GM18526 (cell line): Measurements from ENCODE around the gene CALY.

Experiments
- POLR2A ChIP-seq: IDR thresholded peaks from 3 replicates; pipeline ENCODE4 v1.6.1; 2011; ENCODE audit not compliant: insufficient read length; ENCODE audit errors: extremely low read depth

CALY gene

GRCh38 chr10:133372507-133372906 is 35.8 kb upstream of the CALY start:
- TF ChIP-seq POLR2A: no peak

GRCh38 chr10:133370030-133370786 is 33.5 kb upstream of the CALY start:
- no peak for TF ChIP-seq POLR2A

GRCh38 chr10:133368153-133368552 is 31.5 kb upstream of the CALY start:
- no peak for TF ChIP-seq POLR2A

- TF ChIP-seq POLR2A: no peak
Measured at GRCh38 chr10:133366751-133367150, 30.1 kb upstream of the CALY start.

- no peak for TF ChIP-seq POLR2A
Measured at GRCh38 chr10:133366130-133366478, 29.4 kb upstream of the CALY start.

GRCh38 chr10:133365461-133366129 is 28.9 kb upstream of the CALY start:
- no peak for TF ChIP-seq POLR2A

GRCh38 chr10:133364645-133365431 is 28.1 kb upstream of the CALY start:
- no peak for TF ChIP-seq POLR2A

GRCh38 chr10:133362846-133363245 is 26.1 kb upstream of the CALY start:
- TF ChIP-seq POLR2A: no peak

GRCh38 chr10:133361773-133362441 is 25.2 kb upstream of the CALY start:
- TF ChIP-seq POLR2A: no peak

GRCh38 chr10:133361227-133361626 is 24.5 kb upstream of the CALY start:
- TF ChIP-seq POLR2A: no peak

- no peak for TF ChIP-seq POLR2A
Measured at GRCh38 chr10:133359972-133360610, 23.4 kb upstream of the CALY start.

- TF ChIP-seq POLR2A: no peak
Measured at GRCh38 chr10:133359554-133359971, 22.9 kb upstream of the CALY start.

- TF ChIP-seq POLR2A: no peak
Measured at GRCh38 chr10:133358925-133359310, 22.2 kb upstream of the CALY start.

- TF ChIP-seq POLR2A: no peak
Measured at GRCh38 chr10:133358162-133358924, 21.6 kb upstream of the CALY start.
